ENCODE data around the gene BAIAP2L1. TPM values are rescaled to one million over a fixed set of nuclear protein-coding genes. Genes with fewer than 3 reads are reported as not detected.

The BAIAP2L1 gene
- total and polyA plus RNA-seq, 2 of the 8 experiments (the other 6 are each of a cell fraction or from before 2014, with no cell fraction given), result 19.2 to 42.9 TPM

- Histone ChIP-seq H3K27me3 (replicated peaks in 1 of 4; ENCODE audit: control insufficient read depth in 3 of 4, extremely low read depth in 1 of 4, insufficient read depth in 3 of 4, low read length in 3 of 4) (no peaks in the 10 kb centered on the region), H3K18ac (ENCODE audit: extremely low read depth, low read length) (no peak overlapping the region), H3K9ac (replicated peaks in 1 of 4; ENCODE audit: extremely low read depth in 1 of 4, low read depth in 3 of 4, low read length in 3 of 4) (no peak overlapping the region), H3K4ac (replicated peaks; ENCODE audit: insufficient read length, low read depth, low read length) (no peak overlapping the region), H3K4me1 (replicated peaks in 1 of 4; ENCODE audit: control insufficient read depth in 3 of 4, insufficient read depth in 4 of 4, low read length in 3 of 4) (no peaks in the 10 kb centered on the region), H3K79me1 (ENCODE audit: low read depth, low read length) (no peaks in the 10 kb centered on the region), H4K91ac (replicated peaks; ENCODE audit: insufficient read length, low read length) (no peak overlapping the region), H3K14ac (ENCODE audit: insufficient read length) (no peak overlapping the region), H3K36me3 (ENCODE audit: control insufficient read depth in 2 of 4, insufficient read depth in 4 of 4, low read length in 3 of 4) (peaks cover 11 to 51% (median 32%) of the 10 kb centered on the region in 4 experiments; a peak in 7 of 8 replicates), H2BK15ac (ENCODE audit: low read length) (no peak overlapping the region), H3K23ac (ENCODE audit: insufficient read length) (no peak overlapping the region), H2BK20ac (ENCODE audit: low read length) (no peak overlapping the region), H2BK5ac (ENCODE audit: low read depth, low read length) (no peak overlapping the region), H4K8ac (ENCODE audit: extremely low read depth, insufficient read depth, low read length) (peak overlapping the region; percentile 8; the same call in 1 of the 2 replicates), H3K27ac (ENCODE audit: low read depth, low read length) (no peak overlapping the region), H2AK5ac (ENCODE audit: low read depth, low read length) (no peak overlapping the region), H4K20me1 (replicated peaks in 1 of 2; ENCODE audit: control insufficient read depth in 1 of 2, insufficient read depth in 2 of 2, low read length in 2 of 2) (peaks cover 2 to 4% of the 10 kb centered on the region in 2 experiments), H3K23me2 (ENCODE audit: low read depth, low read length) (no peaks in the 10 kb centered on the region), H2BK12ac (ENCODE audit: low read depth, low read length) (no peak overlapping the region), H3K4me2 (ENCODE audit: insufficient read depth in 1 of 2, low read depth in 2 of 2, low read length in 2 of 2) (no peak overlapping the region), H4K5ac (ENCODE audit: insufficient read length, low read depth, low read length) (no peak overlapping the region), H2AFZ (ENCODE audit: low read length) (no peak overlapping the region), H3K9me3 (ENCODE audit: insufficient read depth in 2 of 2, low read depth in 1 of 2, low read length in 1 of 2) (no peaks in the 10 kb centered on the region; a peak in 1 of 4 replicates), H3K79me2 (ENCODE audit: control insufficient read depth in 1 of 2, insufficient read depth in 2 of 2, low read length in 2 of 2) (no peaks in the 10 kb centered on the region), H3K56ac (replicated peaks; ENCODE audit: insufficient read length, low read depth, low read length) (no peak overlapping the region), H3K4me3 (ENCODE audit: extremely low read depth in 1 of 4, insufficient read depth in 2 of 4, low read depth in 3 of 4, low read length in 4 of 4) (no peak overlapping the region), H2BK120ac (replicated peaks; ENCODE audit: low read depth, low read length) (no peak overlapping the region)
- FAIRE-seq, result no peak
- TF ChIP-seq CEBPB (IDR thresholded peaks at IDR 0.05; ENCODE audit: low read depth, low read length) (no peak), MAFK (IDR thresholded peaks at IDR 0.05; ENCODE audit: low read depth, low read length) (no peak), NANOG (IDR thresholded peaks at IDR 0.05; ENCODE audit: insufficient read depth, low read depth, low read length, poor library complexity, severe bottlenecking) (no peak), POU5F1 (IDR thresholded peaks at IDR 0.05; ENCODE audit: low read depth, low read length) (no peak), ZNF274 (IDR thresholded peaks at IDR 0.05; ENCODE audit: borderline replicate concordance, extremely low read depth, low read length) (no peak), TAF7 (optimal IDR thresholded peaks at IDR 0.05; ENCODE audit: borderline replicate concordance, low read depth, low read length) (no peak), CHD1 (IDR thresholded peaks at IDR 0.05; ENCODE audit: low read depth, low read length) (no peak)
- CTCF ChIA-PET (ENCODE audit: partially characterized antibody), result interaction anchor here (0.9 to 1.0 kb wide), 2 partner anchors 11 to 92 kb away, joined by 3 read pairs; no protein-coding TSS in a partner anchor
- POLR2A ChIA-PET (ENCODE audit: partially characterized antibody), result no interaction called here
- 91% methylated on average over 7 of the region's 7 CpGs; no CpG with 5 or more reads in 1 of the 2 experiments for WGBS, 2 experiments (ENCODE audit: extremely low coverage in 1 of 2, insufficient coverage in 1 of 2, insufficient read length in 1 of 2, insufficient replicate concordance in 2 of 2, low coverage in 1 of 2, low lambda C conversion rate in 2 of 2, missing lambda C conversion rate in 1 of 2)
- no peak for DNase-seq (ENCODE audit: low read depth in 1 of 2, low spot score in 2 of 2)
These were observed 88.7 kb downstream of the BAIAP2L1 start for GRCh38 chr7:98312201-98312600.
